Glutamatergic neuron (in vitro differentiated cells): ENCODE measurements around the gene PRRX2. TPM values are rescaled to one million over a fixed set of nuclear protein-coding genes. Genes with fewer than 3 reads are reported as not detected.

Experiments
- DNase-seq: peaks from one replicate; pipeline ENCODE4 v3.0.0; 2022
- H3K27ac Mint-ChIP-seq: one replicate; pipeline ENCODE4 v1.8.0; 2020; ENCODE audit warnings: mild to moderate bottlenecking, mixed read lengths, inconsistent platforms; ENCODE audit not compliant: unreplicated experiment
- H3K27me3 Mint-ChIP-seq: one replicate; pipeline ENCODE4 v1.8.0; 2020; ENCODE audit warnings: mild to moderate bottlenecking, moderate library complexity, mixed read lengths, inconsistent platforms; ENCODE audit not compliant: unreplicated experiment
- H3K36me3 Mint-ChIP-seq: one replicate; pipeline ENCODE4 v1.8.0; 2020; ENCODE audit warnings: mild to moderate bottlenecking, mixed read lengths, inconsistent platforms; ENCODE audit not compliant: unreplicated experiment
- H3K4me1 Mint-ChIP-seq: one replicate; pipeline ENCODE4 v1.8.0; 2020; ENCODE audit warnings: mild to moderate bottlenecking, low read depth, mixed read lengths, inconsistent platforms; ENCODE audit not compliant: unreplicated experiment
- H3K4me3 Mint-ChIP-seq: one replicate; pipeline ENCODE4 v1.8.0; 2020; ENCODE audit warnings: mild to moderate bottlenecking, mixed read lengths, inconsistent platforms; ENCODE audit not compliant: unreplicated experiment
- H3K9me3 Mint-ChIP-seq: one replicate; pipeline ENCODE4 v1.8.0; 2020; ENCODE audit warnings: mild to moderate bottlenecking, moderate library complexity, mixed read lengths, inconsistent platforms; ENCODE audit not compliant: unreplicated experiment
- total RNA-seq: library from RNA; stranded (reverse); fragmentation: NEBNext Ultra II Directional; extraction: Animal tissue kit (Norgen Biotek cat#: 25700); gene quantifications from one replicate; pipeline ENCODE4 v1.2.1, GENCODE V29; 2021; ENCODE audit not compliant: unreplicated experiment
- TF ChIP-seq, protein P1 (sequence below): fragments of 200-600 bp; sonication (generic); IDR thresholded peaks from one replicate; pipeline ENCODE4 v1.5.0; 2021; ENCODE audit not compliant: partially characterized antibody, unreplicated experiment

The PRRX2 gene
- total RNA-seq, 1 donor from 2014 or later, result 2.3 TPM

- DNase-seq, result no peak
- no peak overlapping the region for H3K4me3 Mint-ChIP-seq
- H3K4me1 Mint-ChIP-seq, result no peaks in the 10 kb centered on the region
- H3K36me3 Mint-ChIP-seq, result no peaks in the 10 kb centered on the region
- TF ChIP-seq, protein P1, sequence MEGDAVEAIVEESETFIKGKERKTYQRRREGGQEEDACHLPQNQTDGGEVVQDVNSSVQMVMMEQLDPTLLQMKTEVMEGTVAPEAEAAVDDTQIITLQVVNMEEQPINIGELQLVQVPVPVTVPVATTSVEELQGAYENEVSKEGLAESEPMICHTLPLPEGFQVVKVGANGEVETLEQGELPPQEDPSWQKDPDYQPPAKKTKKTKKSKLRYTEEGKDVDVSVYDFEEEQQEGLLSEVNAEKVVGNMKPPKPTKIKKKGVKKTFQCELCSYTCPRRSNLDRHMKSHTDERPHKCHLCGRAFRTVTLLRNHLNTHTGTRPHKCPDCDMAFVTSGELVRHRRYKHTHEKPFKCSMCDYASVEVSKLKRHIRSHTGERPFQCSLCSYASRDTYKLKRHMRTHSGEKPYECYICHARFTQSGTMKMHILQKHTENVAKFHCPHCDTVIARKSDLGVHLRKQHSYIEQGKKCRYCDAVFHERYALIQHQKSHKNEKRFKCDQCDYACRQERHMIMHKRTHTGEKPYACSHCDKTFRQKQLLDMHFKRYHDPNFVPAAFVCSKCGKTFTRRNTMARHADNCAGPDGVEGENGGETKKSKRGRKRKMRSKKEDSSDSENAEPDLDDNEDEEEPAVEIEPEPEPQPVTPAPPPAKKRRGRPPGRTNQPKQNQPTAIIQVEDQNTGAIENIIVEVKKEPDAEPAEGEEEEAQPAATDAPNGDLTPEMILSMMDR, result no peak
- no peak overlapping the region for H3K27ac Mint-ChIP-seq
- H3K27me3 Mint-ChIP-seq, result peaks cover 7% of the 10 kb centered on the region
- H3K9me3 Mint-ChIP-seq, result peaks cover 7% of the 10 kb centered on the region
Measured at GRCh38 chr9:129692534-129692933, 27.1 kb downstream of the PRRX2 start.

GRCh38 chr9:129693741-129694140, 28.3 kb downstream of the PRRX2 start:
- peaks cover 7% of the 10 kb centered on the region for H3K27me3 Mint-ChIP-seq
- H3K27ac Mint-ChIP-seq, result no peak overlapping the region
- no peak for DNase-seq
- TF ChIP-seq, protein P1, result no peak
- no peak overlapping the region for H3K4me3 Mint-ChIP-seq
- H3K4me1 Mint-ChIP-seq, result no peaks in the 10 kb centered on the region
- H3K9me3 Mint-ChIP-seq, result peaks cover 7% of the 10 kb centered on the region
- H3K36me3 Mint-ChIP-seq, result no peaks in the 10 kb centered on the region

- no peak overlapping the region for H3K27ac Mint-ChIP-seq
- peaks cover 4% of the 10 kb centered on the region for H3K27me3 Mint-ChIP-seq
- TF ChIP-seq, protein P1, result no peak
- H3K4me3 Mint-ChIP-seq, result no peak overlapping the region
- H3K4me1 Mint-ChIP-seq, result no peaks in the 10 kb centered on the region
- H3K36me3 Mint-ChIP-seq, result no peaks in the 10 kb centered on the region
- H3K9me3 Mint-ChIP-seq, result peaks cover 7% of the 10 kb centered on the region
- no peak for DNase-seq
Measured at GRCh38 chr9:129694243-129694646, 28.8 kb downstream of the PRRX2 start.

- Mint-ChIP-seq H3K4me3 (peak overlapping the region; percentile 42), H3K36me3 (no peaks in the 10 kb centered on the region), H3K27me3 (peaks cover 4% of the 10 kb centered on the region), H3K9me3 (peaks cover 7% of the 10 kb centered on the region), H3K4me1 (no peaks in the 10 kb centered on the region), H3K27ac (no peak overlapping the region)
- TF ChIP-seq, protein P1, result no peak
- no peak for DNase-seq
Measured at GRCh38 chr9:129695870-129696269, 30.4 kb downstream of the PRRX2 start.

GRCh38 chr9:129696944-129697655, 31.7 kb downstream of the PRRX2 start:
- DNase-seq, result peak; percentile 54
- Mint-ChIP-seq H3K27ac (no peak overlapping the region), H3K27me3 (peaks cover 4% of the 10 kb centered on the region), H3K9me3 (peaks cover 7% of the 10 kb centered on the region), H3K36me3 (no peaks in the 10 kb centered on the region), H3K4me3 (peak overlapping the region; percentile 88), H3K4me1 (no peaks in the 10 kb centered on the region)
- TF ChIP-seq, protein P1, result no peak
